ENCODE measurements around the gene ATMIN.

The ATMIN gene

GRCh38 chr16:81035398-81035974 is at the start of gene ATMIN:
ATMIN (plus strand) TSS chr16:81035842; CDS start chr16:81035871, 29 bp downstream.
- peak; percentile 65 to 77 for DNase-seq (ENCODE audit: low read depth in 2 of 2)

- DNase-seq (ENCODE audit: low read depth in 2 of 2) = no peak
Measured at GRCh38 chr16:80986557-80986956, 49.1 kb upstream of the ATMIN start.

- DNase-seq (ENCODE audit: low read depth in 2 of 2) = no peak
Measured at GRCh38 chr16:80988756-80989155, 46.9 kb upstream of the ATMIN start.

- DNase-seq (ENCODE audit: low read depth in 2 of 2) = no peak
Measured at GRCh38 chr16:80989801-80990200, 45.8 kb upstream of the ATMIN start.

- no peak for DNase-seq (ENCODE audit: low read depth in 2 of 2)
Measured at GRCh38 chr16:80990577-80990976, 45.1 kb upstream of the ATMIN start.

- DNase-seq (ENCODE audit: low read depth in 2 of 2) = no peak
Measured at GRCh38 chr16:80990978-80991377, 44.7 kb upstream of the ATMIN start.

GRCh38 chr16:80991792-80992430 is 43.7 kb upstream of the ATMIN start:
- DNase-seq (ENCODE audit: low read depth in 2 of 2) = no peak

GRCh38 chr16:80992676-80993293 is 42.9 kb upstream of the ATMIN start:
- no peak for DNase-seq (ENCODE audit: low read depth in 2 of 2)

GRCh38 chr16:80993307-80993706 is 42.3 kb upstream of the ATMIN start:
- DNase-seq (ENCODE audit: low read depth in 2 of 2) = no peak

GRCh38 chr16:80993834-80994233 is 41.8 kb upstream of the ATMIN start:
- DNase-seq (ENCODE audit: low read depth in 2 of 2) = no peak

- no peak for DNase-seq (ENCODE audit: low read depth in 2 of 2)
Measured at GRCh38 chr16:80994451-80994850, 41.2 kb upstream of the ATMIN start.

GRCh38 chr16:80996688-80997138 is 38.9 kb upstream of the ATMIN start:
- no peak for DNase-seq (ENCODE audit: low read depth in 2 of 2)

- DNase-seq (ENCODE audit: low read depth in 2 of 2) = no peak
Measured at GRCh38 chr16:80997139-80997798, 38.4 kb upstream of the ATMIN start.

- no peak for DNase-seq (ENCODE audit: low read depth in 2 of 2)
Measured at GRCh38 chr16:80997964-80998620, 37.5 kb upstream of the ATMIN start.

- DNase-seq (ENCODE audit: low read depth in 2 of 2) = no peak
Measured at GRCh38 chr16:81000873-81001272, 34.8 kb upstream of the ATMIN start.

GRCh38 chr16:81001330-81001729 is 34.3 kb upstream of the ATMIN start:
- no peak for DNase-seq (ENCODE audit: low read depth in 2 of 2)

GRCh38 chr16:81003064-81003463 is 32.6 kb upstream of the ATMIN start:
- no peak for DNase-seq (ENCODE audit: low read depth in 2 of 2)

- DNase-seq (ENCODE audit: low read depth in 2 of 2) = no peak
Measured at GRCh38 chr16:81003610-81004460, 31.8 kb upstream of the ATMIN start.

GRCh38 chr16:81004646-81005353 is 30.8 kb upstream of the ATMIN start:
- no peak for DNase-seq (ENCODE audit: low read depth in 2 of 2)

- DNase-seq (ENCODE audit: low read depth in 2 of 2) = no peak
Measured at GRCh38 chr16:81005610-81006161, 30.0 kb upstream of the ATMIN start.

Data from stimulated activated CD8-positive, alpha-beta memory T cell treated with anti-CD3 and anti-CD28 coated beads, Interleukin-15, amount 100 ng/mL, for 4 hours (primary cell).